Tibial nerve (tissue), 4 donors: ENCODE measurements around the gene RIPOR1. TPM values are rescaled to one million over a fixed set of nuclear protein-coding genes. Genes with fewer than 3 reads are reported as not detected.
"Not testable (repeated sequence)": the region's sequence is repeated elsewhere in the genome, so short reads cannot be mapped to it uniquely, and the experiment has no call there.

Source experiments
- DNase-seq, 2 donors: peaks; one replicate each; pipeline ENCODE4 v3.0.0-alpha.2; 2019; ENCODE audit warnings: low spot score in 2 of 2
- H3K27ac ChIP-seq, 4 donors: fragments of 200-600 bp; sonication (generic) in 3 of 4; one replicate each; pipeline ENCODE4 v1.5.1; 2017 to 2019; ENCODE audit warnings: mild to moderate bottlenecking in 1 of 4
- H3K27me3 ChIP-seq, 2 donors: fragments of 200-600 bp; sonication (generic) in 1 of 2; one replicate each; pipeline versions ENCODE4 v1.5.1 to v1.6.0; 2017 to 2019
- H3K36me3 ChIP-seq, 3 donors: fragments of 200-600 bp; sonication (generic); one replicate each; pipeline ENCODE4 v1.5.1; 2018 to 2019
- H3K4me1 ChIP-seq, 4 donors: fragments of 200-600 bp; sonication (generic) in 3 of 4; one replicate each; pipeline ENCODE4 v1.5.1; 2017 to 2019
- H3K4me3 ChIP-seq, 4 donors: fragments of 200-600 bp; sonication (generic) in 3 of 4; one replicate each; pipeline ENCODE4 v1.5.1; 2017 to 2019; ENCODE audit warnings: mild to moderate bottlenecking in 1 of 4, moderate library complexity in 1 of 4
- H3K9me3 ChIP-seq, 4 donors: fragments of 200-600 bp; sonication (generic) in 3 of 4; one replicate each; pipeline ENCODE4 v1.5.1; 2017 to 2019
- CTCF ChIP-seq, 5 experiments: fragments of 200-600 bp in 3 of 5; fragments of 450-650 bp in 2 of 5; sonication (generic) in 3 of 5; IDR thresholded peaks; one replicate each; pipeline ENCODE4 v1.5.1; 2016 to 2019; ENCODE audit warnings: antibody characterized with exemption in 5 of 5, mild to moderate bottlenecking in 3 of 5, moderate library complexity in 2 of 5
- EP300 ChIP-seq, 2 donors: sonication (generic); formaldehyde crosslinking; IDR thresholded peaks; one replicate each; pipeline ENCODE4 v1.6.1; 2017; ENCODE audit warnings: antibody characterized with exemption in 2 of 2, mild to moderate bottlenecking in 1 of 2
- POLR2A ChIP-seq, 2 donors: fragments of 450-650 bp; IDR thresholded peaks; one replicate each; pipeline ENCODE4 v1.6.1; 2017; ENCODE audit warnings: antibody characterized with exemption in 2 of 2, mild to moderate bottlenecking in 2 of 2, moderate library complexity in 2 of 2
- WGBS, 2 donors: methylation state at CpG; one replicate each; pipeline ENCODE4 v1.1.5; 2018; 5-methylcytosine and 5-hydroxymethylcytosine counted together
- total RNA-seq, 4 donors: library from RNA; depleted of rRNA; stranded (reverse); fragments of >200 nt; gene quantifications; one replicate each; pipeline ENCODE4 v1.1.0, GENCODE V29; 2016

Gene RIPOR1
- total RNA-seq, 4 donors from 2014 or later: 50.6 to 112 (median 85.1) TPM

GRCh38 chr16:67483150-67483549 lies 45.5 kb upstream of the RIPOR1 start, which contains the start of gene AGRP:
TSS of gene AGRP (minus strand) at chr16:67483547. CDS start at chr16:67483398, 149 bp downstream.
- Histone ChIP-seq H3K4me3 (peak within 1 kb of the TSS in 2 of 4 donors; percentile 87 to 97), H3K27ac (peak within 1 kb of the TSS in 2 of 4 donors; percentile 88 to 91), H3K27me3 (no peaks in the 10 kb centered on the region), H3K36me3 (peaks cover 0 to 19% (median 0%) of the 10 kb centered on the region in 3 donors), H3K9me3 (no peaks in the 10 kb centered on the region), H3K4me1 (peaks cover 0 to 48% (median 23%) of the 10 kb centered on the region in 4 donors)
- DNase-seq: no peak
- TF ChIP-seq EP300 (IDR thresholded peaks at IDR 0.05): no peak
- TF ChIP-seq CTCF (IDR thresholded peaks at IDR 0.05): no peak
- no peak for TF ChIP-seq POLR2A (IDR thresholded peaks at IDR 0.05)
- WGBS, 2 donors: 93 to 97% methylated on average over 4 to 5 of the region's 6 CpGs

- 82 to 83% methylated on average over 12 of the region's 12 CpGs for WGBS, 2 donors
- Histone ChIP-seq H3K36me3 (peaks cover 0 to 19% (median 0%) of the 10 kb centered on the region in 3 donors), H3K27ac (peak overlapping the region in 1 of 4 donors; percentile 91), H3K27me3 (no peaks in the 10 kb centered on the region), H3K9me3 (no peaks in the 10 kb centered on the region), H3K4me3 (no peak overlapping the region), H3K4me1 (peaks cover 0 to 42% (median 22%) of the 10 kb centered on the region in 4 donors)
- TF ChIP-seq CTCF (IDR thresholded peaks at IDR 0.05) (no peak), POLR2A (IDR thresholded peaks at IDR 0.05) (no peak), EP300 (IDR thresholded peaks at IDR 0.05) (no peak)
- no peak for DNase-seq
These were observed 44.7 kb upstream of the RIPOR1 start for GRCh38 chr16:67483731-67484525.

- Histone ChIP-seq H3K9me3 (no peaks in the 10 kb centered on the region), H3K4me1 (peaks cover 0 to 28% (median 15%) of the 10 kb centered on the region in 4 donors), H3K27ac (no peak overlapping the region), H3K27me3 (no peaks in the 10 kb centered on the region), H3K36me3 (peaks cover 0 to 19% (median 0%) of the 10 kb centered on the region in 3 donors), H3K4me3 (no peak overlapping the region)
- TF ChIP-seq CTCF (IDR thresholded peaks at IDR 0.05) (no peak), POLR2A (IDR thresholded peaks at IDR 0.05) (no peak), EP300 (IDR thresholded peaks at IDR 0.05) (no peak)
- no peak for DNase-seq
- 62 to 64% methylated on average over 3 of the region's 3 CpGs for WGBS, 2 donors
These were observed 41.8 kb upstream of the RIPOR1 start for GRCh38 chr16:67486805-67487204.

GRCh38 chr16:67487561-67487960 lies 41.1 kb upstream of the RIPOR1 start:
- H3K27ac ChIP-seq, DNase-seq, H3K27me3 ChIP-seq, H3K4me3 ChIP-seq, H3K9me3 ChIP-seq: not testable (repeated sequence)
- 91 to 92% methylated on average over 4 of the region's 4 CpGs for WGBS, 2 donors
- H3K36me3 ChIP-seq: peaks cover 0 to 19% (median 0%) of the 10 kb centered on the region in 3 donors
- peaks cover 0 to 20% (median 7%) of the 10 kb centered on the region in 4 donors for H3K4me1 ChIP-seq

- WGBS, 2 donors: 58 to 60% methylated on average over 4 of the region's 4 CpGs
- DNase-seq: no peak
- Histone ChIP-seq H3K36me3 (peaks cover 0 to 12% (median 0%) of the 10 kb centered on the region in 3 donors), H3K27me3 (no peaks in the 10 kb centered on the region), H3K27ac (peak overlapping the region in 2 of 4 donors; percentile 40 to 58), H3K4me3 (no peak overlapping the region), H3K9me3 (no peaks in the 10 kb centered on the region), H3K4me1 (peaks cover 0 to 17% (median 2%) of the 10 kb centered on the region in 4 donors)
- TF ChIP-seq EP300 (IDR thresholded peaks at IDR 0.05): no peak
These were observed 39.1 kb upstream of the RIPOR1 start for GRCh38 chr16:67489401-67490083.
